SK-N-DZ (cell line): ENCODE results near the gene OR5H14.
"Not testable (repeated sequence)": the region's sequence is repeated elsewhere in the genome, so short reads cannot be mapped to it uniquely, and the experiment has no call there.

Source experiments
- DNase-seq: peaks from one replicate; pipeline ENCODE4 v3.0.0-alpha.2; 2015; ENCODE audit warnings: low spot score

Gene OR5H14

GRCh38 chr3:98196293-98196692, 49.0 kb downstream of the OR5H14 start:
- not testable (repeated sequence) for DNase-seq

GRCh38 chr3:98199020-98199419, 51.7 kb downstream of the OR5H14 start:
- no peak for DNase-seq
